ENCODE data around the gene RYR1.
"Not testable (repeated sequence)": the region's sequence is repeated elsewhere in the genome, so short reads cannot be mapped to it uniquely, and the experiment has no call there.

RYR1 gene

GRCh38 chr19:38545596-38545995 is 112.1 kb downstream of the RYR1 start:
- no peak for DNase-seq
- intact Hi-C loops (cut with DNase I; ENCODE audit: low total_unique reads) = no loop called here
- H3K27ac ChIP-seq = no peak overlapping the region
- H3K27me3 ChIP-seq = no peaks in the 10 kb centered on the region
- peaks cover 0 to 14% (median 10%) of the 10 kb centered on the region in 4 donors for H3K4me1 ChIP-seq
- TF ChIP-seq, protein P1, sequence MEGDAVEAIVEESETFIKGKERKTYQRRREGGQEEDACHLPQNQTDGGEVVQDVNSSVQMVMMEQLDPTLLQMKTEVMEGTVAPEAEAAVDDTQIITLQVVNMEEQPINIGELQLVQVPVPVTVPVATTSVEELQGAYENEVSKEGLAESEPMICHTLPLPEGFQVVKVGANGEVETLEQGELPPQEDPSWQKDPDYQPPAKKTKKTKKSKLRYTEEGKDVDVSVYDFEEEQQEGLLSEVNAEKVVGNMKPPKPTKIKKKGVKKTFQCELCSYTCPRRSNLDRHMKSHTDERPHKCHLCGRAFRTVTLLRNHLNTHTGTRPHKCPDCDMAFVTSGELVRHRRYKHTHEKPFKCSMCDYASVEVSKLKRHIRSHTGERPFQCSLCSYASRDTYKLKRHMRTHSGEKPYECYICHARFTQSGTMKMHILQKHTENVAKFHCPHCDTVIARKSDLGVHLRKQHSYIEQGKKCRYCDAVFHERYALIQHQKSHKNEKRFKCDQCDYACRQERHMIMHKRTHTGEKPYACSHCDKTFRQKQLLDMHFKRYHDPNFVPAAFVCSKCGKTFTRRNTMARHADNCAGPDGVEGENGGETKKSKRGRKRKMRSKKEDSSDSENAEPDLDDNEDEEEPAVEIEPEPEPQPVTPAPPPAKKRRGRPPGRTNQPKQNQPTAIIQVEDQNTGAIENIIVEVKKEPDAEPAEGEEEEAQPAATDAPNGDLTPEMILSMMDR (IDR thresholded peaks at IDR 0.05) = no peak
- H3K4me3 ChIP-seq = no peak overlapping the region
- H3K36me3 ChIP-seq = no peaks in the 10 kb centered on the region
- H3K9me3 ChIP-seq = no peaks in the 10 kb centered on the region

GRCh38 chr19:38547421-38547820 is 113.9 kb downstream of the RYR1 start:
- DNase-seq = no peak
- TF ChIP-seq, protein P1 (IDR thresholded peaks at IDR 0.05) = no peak
- no peaks in the 10 kb centered on the region for H3K9me3 ChIP-seq
- no peak overlapping the region for H3K4me3 ChIP-seq
- intact Hi-C loops (cut with DNase I; ENCODE audit: low total_unique reads) = no loop called here
- no peak overlapping the region for H3K27ac ChIP-seq
- no peaks in the 10 kb centered on the region for H3K36me3 ChIP-seq
- peaks cover 0 to 7% of the 10 kb centered on the region in 2 donors for H3K27me3 ChIP-seq
- peaks cover 0 to 14% (median 10%) of the 10 kb centered on the region in 4 donors for H3K4me1 ChIP-seq

DNA sequence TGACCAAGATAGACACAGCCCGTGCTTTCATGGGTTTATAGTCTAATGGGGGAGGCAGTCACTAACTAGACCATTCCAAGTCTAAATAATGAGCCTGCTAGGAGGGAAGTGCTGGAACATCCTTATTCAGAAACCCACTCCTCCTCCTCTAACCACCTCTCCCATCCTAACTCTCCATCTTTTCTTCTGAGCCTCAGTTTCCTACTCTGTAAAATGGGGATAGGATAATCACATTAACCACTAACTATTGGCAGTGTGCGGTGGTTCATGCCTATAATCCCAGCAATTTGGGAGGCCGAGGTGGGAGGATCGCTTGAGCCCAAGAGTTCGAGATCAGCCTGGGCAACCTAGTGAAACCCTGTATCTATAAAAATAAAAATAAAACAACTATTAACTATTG is 115.6 kb downstream of the RYR1 start:
- no peak for DNase-seq

DNA sequence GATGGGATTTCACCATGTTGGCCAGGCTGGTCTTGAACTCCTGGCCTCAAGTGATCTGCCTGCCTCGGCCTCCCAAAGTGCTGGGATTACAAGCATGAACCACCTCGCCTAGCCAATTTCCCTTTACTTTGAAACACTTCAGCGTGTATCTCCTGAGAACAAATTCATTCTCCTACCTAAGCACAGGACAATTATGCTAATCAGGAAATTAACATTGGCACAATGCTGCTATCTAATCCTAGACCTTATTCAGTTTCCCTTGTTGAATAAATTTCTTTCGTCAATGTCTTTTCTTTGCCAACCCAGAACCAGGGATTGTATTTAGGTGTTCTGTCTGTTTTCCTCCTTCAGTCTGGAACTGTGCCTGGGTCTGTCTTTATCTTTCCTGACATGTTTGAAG is 116.5 kb downstream of the RYR1 start:
- intact Hi-C loops (cut with DNase I; ENCODE audit: low total_unique reads) = no loop called here
- peaks cover 0 to 3% (median under 1%) of the 10 kb centered on the region in 4 donors for H3K4me1 ChIP-seq
- H3K4me3 ChIP-seq = no peak overlapping the region
- TF ChIP-seq, protein P1 (IDR thresholded peaks at IDR 0.05) = no peak
- peaks cover 0 to 7% of the 10 kb centered on the region in 2 donors for H3K27me3 ChIP-seq
- H3K9me3 ChIP-seq = no peaks in the 10 kb centered on the region
- H3K36me3 ChIP-seq = no peaks in the 10 kb centered on the region
- H3K27ac ChIP-seq = no peak overlapping the region
- DNase-seq = no peak

More for the DNA sequence above, 115.6 kb downstream of the RYR1 start:
- Histone ChIP-seq H3K9me3 (no peaks in the 10 kb centered on the region), H3K4me1 (peaks cover 0 to 11% (median 8%) of the 10 kb centered on the region in 4 donors), H3K4me3 (no peak overlapping the region), H3K27me3 (peaks cover 0 to 7% of the 10 kb centered on the region in 2 donors), H3K36me3 (no peaks in the 10 kb centered on the region), H3K27ac (no peak overlapping the region)
- TF ChIP-seq, protein P1 (IDR thresholded peaks at IDR 0.05) = no peak
- intact Hi-C loops (cut with DNase I; ENCODE audit: low total_unique reads) = no loop called here

DNA sequence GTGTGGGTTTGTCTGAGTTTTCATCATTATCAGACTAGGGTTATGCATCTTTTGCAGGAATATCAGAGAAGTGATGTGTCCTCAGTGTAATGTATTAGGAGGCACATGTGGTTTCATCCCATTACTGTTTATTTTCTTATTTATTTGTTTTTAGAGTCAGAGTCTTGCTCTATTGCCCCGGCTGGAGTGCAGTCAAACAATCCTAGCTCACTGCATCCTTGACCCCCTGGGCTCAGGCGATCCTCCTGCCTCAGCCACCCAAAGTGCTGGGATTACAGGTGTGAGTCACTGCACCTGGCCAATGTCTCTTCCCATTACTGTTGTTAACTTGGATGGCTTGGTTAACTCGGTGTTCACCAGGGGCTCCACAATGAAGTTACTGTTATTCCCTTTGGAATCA is 116.9 kb downstream of the RYR1 start:
- Histone ChIP-seq H3K9me3 (no peaks in the 10 kb centered on the region), H3K27ac (no peak overlapping the region), H3K27me3 (peaks cover 0 to 7% of the 10 kb centered on the region in 2 donors), H3K4me3 (no peak overlapping the region), H3K4me1 (no peaks in the 10 kb centered on the region), H3K36me3 (no peaks in the 10 kb centered on the region)
- DNase-seq = no peak
- intact Hi-C loops (cut with DNase I; ENCODE audit: low total_unique reads) = no loop called here
- TF ChIP-seq, protein P1 (IDR thresholded peaks at IDR 0.05) = no peak

GRCh38 chr19:38551450-38551813 is 117.9 kb downstream of the RYR1 start:
- no peak for DNase-seq
- no peaks in the 10 kb centered on the region for H3K36me3 ChIP-seq
- no peak overlapping the region for H3K4me3 ChIP-seq
- peaks cover 0 to 7% of the 10 kb centered on the region in 2 donors for H3K27me3 ChIP-seq
- TF ChIP-seq, protein P1 (IDR thresholded peaks at IDR 0.05) = no peak
- H3K9me3 ChIP-seq = no peaks in the 10 kb centered on the region
- intact Hi-C loops (cut with DNase I; ENCODE audit: low total_unique reads) = no loop called here
- H3K27ac ChIP-seq = no peak overlapping the region
- no peaks in the 10 kb centered on the region for H3K4me1 ChIP-seq

DNA sequence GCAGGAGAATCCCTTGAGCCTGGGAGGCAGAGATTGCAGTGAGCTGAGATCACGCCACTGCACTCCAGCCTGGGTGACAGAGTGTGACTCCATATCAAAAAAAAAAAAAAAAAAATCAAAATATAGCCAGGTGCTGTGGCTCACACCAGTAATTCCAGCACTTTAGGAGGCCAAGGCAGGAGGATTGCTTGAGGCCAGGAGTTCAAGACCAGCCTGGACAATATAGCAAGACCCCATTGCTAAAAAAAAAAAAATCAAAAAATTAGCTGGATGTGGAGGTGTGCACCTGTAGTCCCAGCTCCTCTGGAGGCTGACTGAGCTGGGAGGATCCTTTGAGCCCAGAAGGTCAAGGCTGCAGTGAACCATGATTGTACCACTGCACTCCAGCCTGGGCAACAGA is 119.7 kb downstream of the RYR1 start:
- H3K27ac ChIP-seq; H3K4me3 ChIP-seq; DNase-seq; H3K36me3 ChIP-seq; H3K9me3 ChIP-seq; intact Hi-C loops (cut with DNase I; ENCODE audit: low total_unique reads); H3K4me1 ChIP-seq: not testable (repeated sequence)
- H3K27me3 ChIP-seq = peaks cover 0 to 12% of the 10 kb centered on the region in 2 donors
